ENCODE measurements around the gene SLC12A1.

The SLC12A1 gene

DNA sequence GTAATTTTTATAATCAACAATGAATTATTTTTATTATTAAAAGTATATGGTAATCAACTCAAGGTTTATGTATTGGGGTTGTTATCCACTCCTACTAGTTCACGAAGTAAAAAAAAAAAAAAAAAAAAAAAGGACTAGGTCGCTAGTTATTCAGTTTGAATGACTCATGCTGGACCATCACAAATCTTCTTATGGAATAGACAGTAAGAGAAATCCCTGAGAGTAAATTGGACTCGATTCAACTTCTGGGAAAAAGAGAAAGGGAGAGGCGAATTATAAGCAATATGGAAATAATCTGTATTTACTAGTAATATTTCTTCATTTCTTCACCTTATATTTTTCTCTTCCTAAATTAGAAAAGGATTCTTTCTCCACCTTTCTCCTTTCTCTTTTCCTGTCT lies 30.0 kb upstream of the SLC12A1 start:
- Histone ChIP-seq H4K91ac (ENCODE audit: low read depth, low read length, poor library complexity) (no peak overlapping the region), H3K4ac (ENCODE audit: low read length) (no peak overlapping the region), H3K79me1 (ENCODE audit: low read depth, low read length) (peaks cover 3% of the 10 kb centered on the region), H2AFZ (ENCODE audit: low read length) (no peak overlapping the region), H3K18ac (ENCODE audit: low read length) (no peak overlapping the region), H3K27me3 (ENCODE audit: control insufficient read depth in 3 of 3, insufficient read depth in 3 of 3, low read depth in 1 of 3, low read length in 3 of 3) (no peaks in the 10 kb centered on the region), H2BK120ac (ENCODE audit: low read depth, low read length) (no peak overlapping the region), H3K27ac (replicated peaks; ENCODE audit: low read length) (no peak overlapping the region), H2BK5ac (ENCODE audit: low read length) (no peak overlapping the region), H2BK15ac (ENCODE audit: low read length) (no peak overlapping the region), H3K4me1 (ENCODE audit: control insufficient read depth in 2 of 2, insufficient read depth in 1 of 2, low read depth in 1 of 2, low read length in 2 of 2) (peaks cover 3 to 7% of the 10 kb centered on the region in 2 donors), H4K8ac (ENCODE audit: low read depth, low read length) (no peak overlapping the region), H3K36me3 (replicated peaks in 1 of 2; ENCODE audit: control insufficient read depth in 2 of 2, insufficient read depth in 2 of 2, low read length in 2 of 2) (peaks cover 1 to 22% of the 10 kb centered on the region in 2 donors), H3K4me2 (ENCODE audit: insufficient read depth, low read length, poor library complexity, severe bottlenecking) (no peak overlapping the region), H3K9me3 (replicated peaks in 1 of 2; ENCODE audit: control insufficient read depth in 2 of 2, insufficient read depth in 1 of 2, low read depth in 1 of 2, low read length in 2 of 2) (peaks cover under 1 to 28% of the 10 kb centered on the region in 2 donors), H2AK5ac (ENCODE audit: low read depth, low read length) (no peak overlapping the region), H3K23ac (ENCODE audit: low read depth, low read length, poor library complexity) (no peak overlapping the region), H3K4me3 (ENCODE audit: low read length in 2 of 2) (peak overlapping the region in 1 of 2 donors; percentile 55), H3K9ac (ENCODE audit: low read depth, low read length, poor library complexity) (no peak overlapping the region), H3K14ac (ENCODE audit: low read length) (no peak overlapping the region), H2BK12ac (ENCODE audit: low read length) (no peak overlapping the region)
- no peak for DNase-seq (ENCODE audit: low spot score)
- no CpG with 5 or more reads among the region's 4 CpGs for WGBS, 2 donors (ENCODE audit: extremely low coverage in 2 of 2, insufficient read length in 2 of 2, insufficient replicate concordance in 1 of 2)

DNA sequence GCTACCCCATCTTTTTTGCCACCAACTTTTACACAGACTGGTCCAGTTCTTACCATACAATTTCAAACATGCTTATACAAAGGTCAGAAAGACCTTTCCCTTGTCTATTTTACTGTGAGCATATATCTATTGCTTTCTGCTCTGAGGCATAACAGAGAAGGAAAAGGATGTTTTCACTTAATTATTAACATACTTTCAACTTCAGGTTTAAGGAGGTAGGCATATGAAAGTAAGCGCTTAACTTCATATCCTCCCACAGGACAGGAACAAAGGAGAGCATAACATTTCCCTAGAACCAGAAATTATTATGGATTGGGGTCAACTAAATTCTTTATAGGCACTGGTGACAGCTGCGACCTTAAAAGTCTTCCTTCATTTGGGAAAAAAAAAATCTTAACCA lies 29.1 kb upstream of the SLC12A1 start:
- Histone ChIP-seq H3K18ac (ENCODE audit: low read length) (no peak overlapping the region), H4K8ac (ENCODE audit: low read depth, low read length) (no peak overlapping the region), H3K4ac (ENCODE audit: low read length) (no peak overlapping the region), H3K36me3 (replicated peaks in 1 of 2; ENCODE audit: control insufficient read depth in 2 of 2, insufficient read depth in 2 of 2, low read length in 2 of 2) (peaks cover 1 to 22% of the 10 kb centered on the region in 2 donors), H2BK15ac (ENCODE audit: low read length) (no peak overlapping the region), H2AK5ac (ENCODE audit: low read depth, low read length) (no peak overlapping the region), H3K27me3 (ENCODE audit: control insufficient read depth in 3 of 3, insufficient read depth in 3 of 3, low read depth in 1 of 3, low read length in 3 of 3) (no peaks in the 10 kb centered on the region), H3K4me2 (ENCODE audit: insufficient read depth, low read length, poor library complexity, severe bottlenecking) (peak overlapping the region; percentile 43), H3K9ac (ENCODE audit: low read depth, low read length, poor library complexity) (no peak overlapping the region), H3K14ac (ENCODE audit: low read length) (no peak overlapping the region), H2BK5ac (ENCODE audit: low read length) (no peak overlapping the region), H2AFZ (ENCODE audit: low read length) (peak overlapping the region; percentile 99), H3K27ac (replicated peaks; ENCODE audit: low read length) (no peak overlapping the region), H3K4me3 (ENCODE audit: low read length in 2 of 2) (peak overlapping the region in 1 of 2 donors; percentile 55), H2BK120ac (ENCODE audit: low read depth, low read length) (no peak overlapping the region), H2BK12ac (ENCODE audit: low read length) (no peak overlapping the region), H3K79me1 (ENCODE audit: low read depth, low read length) (peaks cover 3% of the 10 kb centered on the region), H4K91ac (ENCODE audit: low read depth, low read length, poor library complexity) (no peak overlapping the region), H3K23ac (ENCODE audit: low read depth, low read length, poor library complexity) (no peak overlapping the region), H3K9me3 (replicated peaks in 1 of 2; ENCODE audit: control insufficient read depth in 2 of 2, insufficient read depth in 1 of 2, low read depth in 1 of 2, low read length in 2 of 2) (peaks cover 2 to 28% of the 10 kb centered on the region in 2 donors), H3K4me1 (ENCODE audit: control insufficient read depth in 2 of 2, insufficient read depth in 1 of 2, low read depth in 1 of 2, low read length in 2 of 2) (peaks cover 3 to 7% of the 10 kb centered on the region in 2 donors)
- WGBS, 2 donors (ENCODE audit: extremely low coverage in 2 of 2, insufficient read length in 2 of 2, insufficient replicate concordance in 1 of 2), result no CpG with 5 or more reads among the region's 2 CpGs
- no peak for DNase-seq (ENCODE audit: low spot score)

DNA sequence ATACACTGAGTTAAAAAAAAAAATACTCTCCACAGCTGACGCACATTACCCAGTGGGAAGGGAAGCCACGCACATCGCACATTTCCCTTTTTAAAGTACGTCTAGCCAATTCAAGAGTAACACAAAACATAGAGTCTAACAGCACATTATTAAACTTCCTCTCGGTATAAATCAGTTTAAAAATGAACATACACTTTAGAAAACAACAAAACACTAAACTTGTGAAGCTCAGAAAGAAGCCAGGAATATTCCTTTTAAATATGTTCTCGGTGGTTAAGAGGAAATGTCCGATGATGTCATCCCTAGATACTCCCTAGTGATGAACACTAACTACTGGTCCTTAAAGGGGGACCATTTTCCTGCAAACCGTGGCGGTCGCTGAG lies 28.7 kb upstream of the SLC12A1 start:
- Histone ChIP-seq H4K91ac (ENCODE audit: low read depth, low read length, poor library complexity) (no peak overlapping the region), H3K36me3 (replicated peaks in 1 of 2; ENCODE audit: control insufficient read depth in 2 of 2, insufficient read depth in 2 of 2, low read length in 2 of 2) (peaks cover 1 to 22% of the 10 kb centered on the region in 2 donors), H2AFZ (ENCODE audit: low read length) (peak overlapping the region; percentile 99), H3K4me1 (ENCODE audit: control insufficient read depth in 2 of 2, insufficient read depth in 1 of 2, low read depth in 1 of 2, low read length in 2 of 2) (peaks cover 3 to 7% of the 10 kb centered on the region in 2 donors), H3K14ac (ENCODE audit: low read length) (no peak overlapping the region), H2AK5ac (ENCODE audit: low read depth, low read length) (no peak overlapping the region), H3K9ac (ENCODE audit: low read depth, low read length, poor library complexity) (no peak overlapping the region), H3K79me1 (ENCODE audit: low read depth, low read length) (peaks cover 3% of the 10 kb centered on the region), H3K23ac (ENCODE audit: low read depth, low read length, poor library complexity) (no peak overlapping the region), H3K27me3 (ENCODE audit: control insufficient read depth in 3 of 3, insufficient read depth in 3 of 3, low read depth in 1 of 3, low read length in 3 of 3) (no peaks in the 10 kb centered on the region), H2BK120ac (ENCODE audit: low read depth, low read length) (no peak overlapping the region), H2BK15ac (ENCODE audit: low read length) (no peak overlapping the region), H2BK12ac (ENCODE audit: low read length) (no peak overlapping the region), H3K27ac (replicated peaks; ENCODE audit: low read length) (peak overlapping the region; percentile 94), H3K4ac (ENCODE audit: low read length) (peak overlapping the region; percentile 76), H3K4me2 (ENCODE audit: insufficient read depth, low read length, poor library complexity, severe bottlenecking) (peak overlapping the region; percentile 77), H3K9me3 (replicated peaks in 1 of 2; ENCODE audit: control insufficient read depth in 2 of 2, insufficient read depth in 1 of 2, low read depth in 1 of 2, low read length in 2 of 2) (peaks cover 2 to 28% of the 10 kb centered on the region in 2 donors), H3K4me3 (ENCODE audit: low read length in 2 of 2) (peak overlapping the region; percentile 55 to 89), H3K18ac (ENCODE audit: low read length) (peak overlapping the region; percentile 100), H4K8ac (ENCODE audit: low read depth, low read length) (no peak overlapping the region), H2BK5ac (ENCODE audit: low read length) (no peak overlapping the region)
- DNase-seq (ENCODE audit: low spot score), result no peak
- WGBS, 2 donors (ENCODE audit: extremely low coverage in 2 of 2, insufficient read length in 2 of 2, insufficient replicate concordance in 1 of 2), result no CpG with 5 or more reads among the region's 10 CpGs

DNA sequence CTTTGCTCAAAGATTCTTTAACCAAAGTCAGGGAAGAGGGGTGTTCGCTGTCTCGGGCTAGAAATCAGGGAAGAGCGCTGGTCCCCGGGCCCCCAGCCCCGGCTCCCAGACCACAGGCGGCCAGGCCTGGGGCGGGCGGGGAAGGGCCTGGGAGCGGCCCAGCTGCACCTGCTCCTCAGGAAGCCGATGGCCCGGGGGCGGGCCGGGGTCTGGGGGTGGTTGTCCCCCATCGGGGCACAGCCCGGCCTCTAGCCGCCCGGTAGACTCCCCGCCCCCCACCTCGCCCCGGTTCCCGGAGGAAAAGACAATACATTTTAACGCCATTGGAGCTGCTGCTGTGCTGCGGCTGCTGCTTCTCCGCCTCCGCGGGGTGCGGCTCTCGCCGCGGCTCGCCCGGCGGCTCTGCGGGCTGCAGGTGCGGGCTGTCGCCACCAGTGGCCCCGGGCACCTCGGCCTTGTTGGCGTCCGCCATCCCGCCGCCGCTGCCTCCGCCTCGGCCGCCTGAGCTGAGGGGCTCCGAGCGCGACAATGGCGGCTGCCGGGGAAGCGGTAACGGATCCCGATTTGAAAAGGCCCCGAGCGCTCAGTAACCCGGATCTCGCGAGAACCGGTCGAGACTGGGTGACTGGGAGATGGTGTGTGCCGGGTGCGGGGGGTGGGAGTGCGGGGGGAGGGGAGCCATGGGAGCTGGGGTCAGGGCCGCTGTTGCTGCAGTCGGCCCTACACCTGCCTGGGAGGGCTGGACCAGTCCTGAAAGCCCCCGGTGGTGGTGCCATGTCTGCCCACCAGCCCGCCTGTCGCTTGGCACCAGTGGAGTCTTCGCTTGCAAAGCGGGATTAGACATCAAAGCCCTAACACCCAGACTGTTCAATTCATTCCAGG lies 28.1 kb upstream of the SLC12A1 start, which contains the start of gene MYEF2:
Gene MYEF2 (minus strand): TSS at position 530 of the 882 bp plus-strand sequence. CDS start 58 bp downstream, at position 472.
- no CpG with 5 or more reads among the region's 71 CpGs for WGBS, 2 donors (ENCODE audit: extremely low coverage in 2 of 2, insufficient read length in 2 of 2, insufficient replicate concordance in 1 of 2)
- H2BK5ac ChIP-seq (ENCODE audit: low read length), result peak within 1 kb of the TSS; percentile 90
- H3K36me3 ChIP-seq (replicated peaks in 1 of 2; ENCODE audit: control insufficient read depth in 2 of 2, insufficient read depth in 2 of 2, low read length in 2 of 2), result peaks cover 1 to 22% of the 10 kb centered on the region in 2 donors
- peak within 1 kb of the TSS; percentile 77 for H3K4me2 ChIP-seq (ENCODE audit: insufficient read depth, low read length, poor library complexity, severe bottlenecking)
- peak within 1 kb of the TSS; percentile 94 for H3K27ac ChIP-seq (replicated peaks; ENCODE audit: low read length)
- H3K4me1 ChIP-seq (ENCODE audit: control insufficient read depth in 2 of 2, insufficient read depth in 1 of 2, low read depth in 1 of 2, low read length in 2 of 2), result peaks cover 3 to 7% of the 10 kb centered on the region in 2 donors
- H4K91ac ChIP-seq (ENCODE audit: low read depth, low read length, poor library complexity), result no peak within 1 kb of the TSS
- peaks cover 3% of the 10 kb centered on the region for H3K79me1 ChIP-seq (ENCODE audit: low read depth, low read length)
- peak within 1 kb of the TSS; percentile 25 for H3K23ac ChIP-seq (ENCODE audit: low read depth, low read length, poor library complexity)
- no peak within 1 kb of the TSS for H2BK15ac ChIP-seq (ENCODE audit: low read length)
- peak within 1 kb of the TSS; percentile 76 for H3K4ac ChIP-seq (ENCODE audit: low read length)
- H3K14ac ChIP-seq (ENCODE audit: low read length), result peak within 1 kb of the TSS; percentile 89
- H2BK120ac ChIP-seq (ENCODE audit: low read depth, low read length), result peak within 1 kb of the TSS; percentile 96
- H3K18ac ChIP-seq (ENCODE audit: low read length), result peak within 1 kb of the TSS; percentile 100
- peak within 1 kb of the TSS; percentile 55 to 89 for H3K4me3 ChIP-seq (ENCODE audit: low read length in 2 of 2)
- H4K8ac ChIP-seq (ENCODE audit: low read depth, low read length), result no peak within 1 kb of the TSS
- peaks cover 2 to 24% of the 10 kb centered on the region in 2 donors for H3K9me3 ChIP-seq (replicated peaks in 1 of 2; ENCODE audit: control insufficient read depth in 2 of 2, insufficient read depth in 1 of 2, low read depth in 1 of 2, low read length in 2 of 2)
- no peak within 1 kb of the TSS for H2AK5ac ChIP-seq (ENCODE audit: low read depth, low read length)
- H2AFZ ChIP-seq (ENCODE audit: low read length), result peak within 1 kb of the TSS; percentile 99
- DNase-seq (ENCODE audit: low spot score), result peak; percentile 80
- peak within 1 kb of the TSS; percentile 58 for H2BK12ac ChIP-seq (ENCODE audit: low read length)
- H3K27me3 ChIP-seq (ENCODE audit: control insufficient read depth in 3 of 3, insufficient read depth in 3 of 3, low read depth in 1 of 3, low read length in 3 of 3), result no peaks in the 10 kb centered on the region
- H3K9ac ChIP-seq (ENCODE audit: low read depth, low read length, poor library complexity), result peak within 1 kb of the TSS; percentile 93
